CD4-positive, alpha-beta T cell treated with Interleukin-17A for 4 hours (primary cell): ENCODE results near the gene FAM184B.
A peak's percentile ranks its signal among the peaks of the same experiment; 100 is the strongest.

ENCODE experiments used
- DNase-seq: peaks from one replicate; pipeline ENCODE4 v3.0.0-alpha.2; 2020; ENCODE audit warnings: mixed read lengths

FAM184B gene

GRCh38 chr4:17781300-17782287 is at the start of gene FAM184B:
Gene FAM184B (minus strand): TSS chr4:17781621. CDS start chr4:17781299, 322 bp downstream.
- DNase-seq = no peak

GRCh38 chr4:17823871-17824669 is 42.6 kb upstream of the FAM184B start:
- no peak for DNase-seq

- no peak for DNase-seq
Observed at GRCh38 chr4:17817027-17817426, 35.6 kb upstream of the FAM184B start.

GRCh38 chr4:17816142-17816541 is 34.7 kb upstream of the FAM184B start:
- DNase-seq = no peak

- no peak for DNase-seq
Observed at GRCh38 chr4:17814140-17814539, 32.7 kb upstream of the FAM184B start.

GRCh38 chr4:17812801-17813200 is 31.4 kb upstream of the FAM184B start:
- no peak for DNase-seq

- no peak for DNase-seq
Observed at GRCh38 chr4:17812125-17812524, 30.7 kb upstream of the FAM184B start.

GRCh38 chr4:17811078-17811603 is 29.7 kb upstream of the FAM184B start:
- no peak for DNase-seq

GRCh38 chr4:17810260-17811077 is 29.0 kb upstream of the FAM184B start, which contains the start of the genes DCAF16 and NCAPG:
Gene DCAF16 (minus strand): TSS chr4:17810757. CDS start chr4:17804141, 6,616 bp downstream.
Gene NCAPG (plus strand): TSS chr4:17810979. CDS start chr4:17811078, 99 bp downstream.
- DNase-seq = peak; percentile 99

- DNase-seq = no peak
Observed at GRCh38 chr4:17809667-17810066, 28.2 kb upstream of the FAM184B start.

- DNase-seq = no peak
Observed at GRCh38 chr4:17807446-17807845, 26.0 kb upstream of the FAM184B start.

- no peak for DNase-seq
Observed at GRCh38 chr4:17805580-17806155, 24.2 kb upstream of the FAM184B start.

- no peak for DNase-seq
Observed at GRCh38 chr4:17797808-17798207, 16.4 kb upstream of the FAM184B start.

- DNase-seq = no peak
Observed at GRCh38 chr4:17794730-17795129, 13.3 kb upstream of the FAM184B start.

GRCh38 chr4:17788956-17789355 is 7.5 kb upstream of the FAM184B start:
- no peak for DNase-seq

GRCh38 chr4:17787315-17787714 is 5.9 kb upstream of the FAM184B start:
- no peak for DNase-seq

- DNase-seq = no peak
Observed at GRCh38 chr4:17786567-17786966, 5.1 kb upstream of the FAM184B start.

GRCh38 chr4:17785858-17786257 is 4.4 kb upstream of the FAM184B start:
- DNase-seq = no peak

- no peak for DNase-seq
Observed at GRCh38 chr4:17780501-17781299, 721 bp downstream of the FAM184B start.

- no peak for DNase-seq
Observed at GRCh38 chr4:17778431-17778830, 3.0 kb downstream of the FAM184B start.

- no peak for DNase-seq
Observed at GRCh38 chr4:17773135-17773698, 8.2 kb downstream of the FAM184B start.
